KG1 (cell line): ENCODE data around the gene BICC1.

Experiments used
- DNase-seq: peaks from one replicate; lab custom pipeline; 2025; lab: John Stamatoyannopoulos, UW

BICC1 gene

GRCh38 chr10:58651742-58652141, 139.1 kb downstream of the BICC1 start:
- DNase-seq = no peak

- no peak for DNase-seq
These were observed 140.5 kb downstream of the BICC1 start for GRCh38 chr10:58653139-58653538.

GRCh38 chr10:58660575-58661255, 148.0 kb downstream of the BICC1 start:
- no peak for DNase-seq

GRCh38 chr10:58661336-58661735, 148.7 kb downstream of the BICC1 start:
- DNase-seq = no peak

GRCh38 chr10:58661902-58662301, 149.2 kb downstream of the BICC1 start:
- DNase-seq = no peak

GRCh38 chr10:58662314-58662713, 149.6 kb downstream of the BICC1 start:
- no peak for DNase-seq

- no peak for DNase-seq
These were observed 152.7 kb downstream of the BICC1 start for GRCh38 chr10:58665361-58665760.

GRCh38 chr10:58666024-58666423, 153.4 kb downstream of the BICC1 start:
- no peak for DNase-seq

GRCh38 chr10:58667658-58668310, 155.1 kb downstream of the BICC1 start:
- no peak for DNase-seq

- no peak for DNase-seq
These were observed 160.2 kb downstream of the BICC1 start for GRCh38 chr10:58672845-58673244.

GRCh38 chr10:58674251-58674650, 161.6 kb downstream of the BICC1 start:
- no peak for DNase-seq

GRCh38 chr10:58675321-58675720, 162.6 kb downstream of the BICC1 start:
- no peak for DNase-seq

- no peak for DNase-seq
These were observed 178.9 kb downstream of the BICC1 start for GRCh38 chr10:58691528-58691927.

GRCh38 chr10:58693919-58694318, 181.2 kb downstream of the BICC1 start:
- no peak for DNase-seq

- no peak for DNase-seq
These were observed 182.3 kb downstream of the BICC1 start for GRCh38 chr10:58695022-58695421.

GRCh38 chr10:58696736-58697135, 184.1 kb downstream of the BICC1 start:
- no peak for DNase-seq

- DNase-seq = no peak
These were observed 185.0 kb downstream of the BICC1 start for GRCh38 chr10:58697691-58698090.

GRCh38 chr10:58698777-58699356, 186.2 kb downstream of the BICC1 start:
- no peak for DNase-seq

GRCh38 chr10:58700591-58700990, 187.9 kb downstream of the BICC1 start:
- DNase-seq = no peak

GRCh38 chr10:58701405-58702135, 188.9 kb downstream of the BICC1 start:
- no peak for DNase-seq

GRCh38 chr10:58704226-58704625, 191.6 kb downstream of the BICC1 start:
- DNase-seq = no peak

GRCh38 chr10:58704671-58705141, 192.0 kb downstream of the BICC1 start:
- no peak for DNase-seq

GRCh38 chr10:58706836-58707235, 194.2 kb downstream of the BICC1 start:
- no peak for DNase-seq
